Measurements from ENCODE around the gene CTSD. TPM values are rescaled to one million over a fixed set of nuclear protein-coding genes. Genes with fewer than 3 reads are reported as not detected.

The CTSD gene
- total and polyA plus RNA-seq, 2 of the 4 experiments (the other 2 are of a cell fraction) = 39.8 to 166 TPM

DNA sequence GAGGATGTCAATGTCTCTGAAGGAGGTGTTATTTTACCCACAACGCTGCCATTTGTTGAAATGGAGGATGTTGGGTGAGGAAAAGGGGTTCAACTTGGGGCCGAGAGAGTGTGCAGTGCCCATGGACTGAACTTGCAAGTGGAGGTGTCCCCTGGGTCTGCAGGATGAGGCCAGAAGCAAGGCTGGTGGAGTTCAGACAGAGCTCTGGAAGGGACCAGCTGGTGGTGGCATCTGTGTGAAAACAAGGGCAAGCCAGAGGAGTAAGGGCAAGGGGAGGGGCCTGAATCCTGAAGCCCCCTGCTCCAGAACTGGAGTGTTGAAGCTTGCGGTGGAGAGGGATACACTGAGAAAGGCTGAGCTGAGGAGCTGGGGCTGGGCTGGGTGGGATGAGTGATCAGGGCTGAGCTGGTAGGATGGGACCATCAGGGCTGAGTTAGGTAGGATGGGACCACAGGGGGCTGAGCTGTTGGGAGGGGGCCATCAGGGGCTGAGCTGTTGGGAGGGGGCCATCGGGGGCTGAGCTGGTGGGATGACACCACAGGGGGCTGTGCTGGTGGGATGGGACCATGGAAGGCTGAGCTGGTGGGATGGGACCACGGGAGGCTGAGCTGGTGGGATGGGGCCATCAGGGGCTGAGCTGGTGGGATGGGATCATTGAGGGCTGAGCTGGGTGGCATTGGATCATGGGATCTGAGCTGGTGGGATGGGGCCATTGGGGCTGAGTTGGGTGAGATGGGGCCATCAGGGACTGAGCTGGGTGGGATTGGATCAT lies 13.4 kb upstream of the CTSD start:
- dilution Hi-C loops (cut with HindIII; ENCODE audit: low sequenced_read_pairs, unreplicated experiment) (no loop called here), intact Hi-C loops (cut with micrococcal nuclease) (no loop called here), in situ Hi-C loops (cut with MboI; ENCODE audit: low sequenced_read_pairs) (no loop called here)
- TF ChIP-seq RAD21 (IDR thresholded peaks at IDR 0.05; ENCODE audit: low read length) (no peak), RCOR1 (IDR thresholded peaks at IDR 0.05; ENCODE audit: insufficient replicate concordance, low read length) (no peak), CHD1 (IDR thresholded peaks at IDR 0.05; ENCODE audit: low read depth, low read length) (no peak), CEBPB (IDR thresholded peaks at IDR 0.05; ENCODE audit: low read depth, low read length) (no peak)
- TF ChIP-seq, protein P1, sequence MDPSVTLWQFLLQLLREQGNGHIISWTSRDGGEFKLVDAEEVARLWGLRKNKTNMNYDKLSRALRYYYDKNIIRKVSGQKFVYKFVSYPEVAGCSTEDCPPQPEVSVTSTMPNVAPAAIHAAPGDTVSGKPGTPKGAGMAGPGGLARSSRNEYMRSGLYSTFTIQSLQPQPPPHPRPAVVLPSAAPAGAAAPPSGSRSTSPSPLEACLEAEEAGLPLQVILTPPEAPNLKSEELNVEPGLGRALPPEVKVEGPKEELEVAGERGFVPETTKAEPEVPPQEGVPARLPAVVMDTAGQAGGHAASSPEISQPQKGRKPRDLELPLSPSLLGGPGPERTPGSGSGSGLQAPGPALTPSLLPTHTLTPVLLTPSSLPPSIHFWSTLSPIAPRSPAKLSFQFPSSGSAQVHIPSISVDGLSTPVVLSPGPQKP (IDR thresholded peaks at IDR 0.05; ENCODE audit: borderline replicate concordance, low read depth, low read length) = no peak
- TF ChIP-seq, protein P2, sequence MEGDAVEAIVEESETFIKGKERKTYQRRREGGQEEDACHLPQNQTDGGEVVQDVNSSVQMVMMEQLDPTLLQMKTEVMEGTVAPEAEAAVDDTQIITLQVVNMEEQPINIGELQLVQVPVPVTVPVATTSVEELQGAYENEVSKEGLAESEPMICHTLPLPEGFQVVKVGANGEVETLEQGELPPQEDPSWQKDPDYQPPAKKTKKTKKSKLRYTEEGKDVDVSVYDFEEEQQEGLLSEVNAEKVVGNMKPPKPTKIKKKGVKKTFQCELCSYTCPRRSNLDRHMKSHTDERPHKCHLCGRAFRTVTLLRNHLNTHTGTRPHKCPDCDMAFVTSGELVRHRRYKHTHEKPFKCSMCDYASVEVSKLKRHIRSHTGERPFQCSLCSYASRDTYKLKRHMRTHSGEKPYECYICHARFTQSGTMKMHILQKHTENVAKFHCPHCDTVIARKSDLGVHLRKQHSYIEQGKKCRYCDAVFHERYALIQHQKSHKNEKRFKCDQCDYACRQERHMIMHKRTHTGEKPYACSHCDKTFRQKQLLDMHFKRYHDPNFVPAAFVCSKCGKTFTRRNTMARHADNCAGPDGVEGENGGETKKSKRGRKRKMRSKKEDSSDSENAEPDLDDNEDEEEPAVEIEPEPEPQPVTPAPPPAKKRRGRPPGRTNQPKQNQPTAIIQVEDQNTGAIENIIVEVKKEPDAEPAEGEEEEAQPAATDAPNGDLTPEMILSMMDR (conservative IDR thresholded peaks at IDR 0.05; ENCODE audit: low read depth, low read length) = no peak
- no peak overlapping the region; the same call in 1 of the 2 replicates for H3K56ac ChIP-seq (ENCODE audit: extremely low read depth, insufficient read depth, low read length)
- peaks cover 3% of the 10 kb centered on the region for H3K9me1 ChIP-seq (ENCODE audit: insufficient read depth, low read length)
- H2BK120ac ChIP-seq (ENCODE audit: low read depth, low read length) = no peak overlapping the region
- peaks cover 6% of the 10 kb centered on the region for H3K4me1 ChIP-seq (ENCODE audit: control insufficient read depth, insufficient read depth, low read length)
- H2AK9ac ChIP-seq (replicated peaks; ENCODE audit: low read depth, low read length, poor library complexity) = no peak overlapping the region
- DNase-seq = no peak
- no peak overlapping the region for H4K8ac ChIP-seq (ENCODE audit: low read depth in 2 of 2, low read length in 2 of 2)
- no peak overlapping the region for H2BK20ac ChIP-seq (ENCODE audit: low read depth, low read length)
- H4K91ac ChIP-seq (ENCODE audit: insufficient read depth, low read depth, low read length) = no peak overlapping the region
- no peak for ATAC-seq (ENCODE audit: low read depth)
- no peak overlapping the region for H3K9ac ChIP-seq (ENCODE audit: low read depth, low read length)
- H3K18ac ChIP-seq (ENCODE audit: low read depth, low read length) = no peak overlapping the region
- POLR2A ChIA-PET (ENCODE audit: unreplicated experiment) = no interaction called here
- H3K27ac ChIP-seq (ENCODE audit: insufficient read depth, low read length) = no peak overlapping the region
- no peak overlapping the region for H3K4me3 ChIP-seq (ENCODE audit: insufficient read depth, low read depth, low read length)
- H3K4ac ChIP-seq (ENCODE audit: low read depth, low read length) = no peak overlapping the region
- peaks cover 39% of the 10 kb centered on the region for H3K27me3 ChIP-seq (ENCODE audit: control insufficient read depth, insufficient read depth, low read length)
- H3K79me1 ChIP-seq (ENCODE audit: low read depth in 1 of 2, low read length in 2 of 2) = no peaks in the 10 kb centered on the region
- H2AK5ac ChIP-seq (ENCODE audit: low read depth, low read length) = no peak overlapping the region
- no TSS peak for BruUV-seq (replicated peaks)
- CTCF ChIA-PET = no interaction called here
- no peak overlapping the region for H3K23ac ChIP-seq (ENCODE audit: low read depth, low read length)
- WGBS, 2 experiments (ENCODE audit: extremely low coverage in 2 of 2, insufficient read length in 1 of 2) = 71% methylated on average over 3 of the region's 5 CpGs; no CpG with 5 or more reads in 1 of the 2 experiments
- H2BK5ac ChIP-seq (ENCODE audit: low read depth, low read length, poor library complexity, severe bottlenecking) = no peak overlapping the region
- no peaks in the 10 kb centered on the region for H3K36me3 ChIP-seq (ENCODE audit: control insufficient read depth, insufficient read depth, low read length)
- H3K14ac ChIP-seq (replicated peaks; ENCODE audit: low read depth, low read length) = no peak overlapping the region
- no peak overlapping the region for H3K4me2 ChIP-seq (ENCODE audit: low read depth, low read length)
- H2AFZ ChIP-seq (replicated peaks; ENCODE audit: low read length, poor library complexity) = no peak overlapping the region
- no peaks in the 10 kb centered on the region; the same call in 1 of the 2 replicates for H4K20me1 ChIP-seq (ENCODE audit: insufficient read depth, low read length)
- H3K9me3 ChIP-seq (ENCODE audit: control insufficient read depth, insufficient read depth, low read length) = peaks cover 9% of the 10 kb centered on the region
- H2BK15ac ChIP-seq (ENCODE audit: low read depth, low read length) = no peak overlapping the region
- H4K5ac ChIP-seq (ENCODE audit: low read depth, low read length) = no peak overlapping the region

Measured in IMR-90 (cell line).